Activated B cell treated with CpG ODN at 0.5 μM for 24 hours (primary cell): ENCODE measurements around the gene TMEM151A. TPM values are rescaled to one million over a fixed set of nuclear protein-coding genes. Genes with fewer than 3 reads are reported as not detected.

Experiments
- ATAC-seq: fragments of 200-7000 bp; cut with Tn5 transposase; one replicate; pipeline ENCODE4 v1.10.0; 2021; ENCODE audit warnings: low read depth, mild to moderate bottlenecking, moderate library complexity
- CTCF ChIA-PET: fragments of 350-600 bp; sonication (Branson Sonifier 250); formaldehyde crosslinking; loops from one replicate; lab custom pipeline; 2021; ENCODE audit warnings: antibody characterized with exemption; lab: Charles Lee
- POLR2A ChIA-PET: fragments of 350-600 bp; sonication (Branson Sonifier 250); formaldehyde crosslinking; loops from one replicate; lab custom pipeline; 2021; ENCODE audit warnings: antibody characterized with exemption; lab: Charles Lee
- DNase-seq: peaks from one replicate; pipeline ENCODE4 v3.0.0; 2022
- H3K27ac Mint-ChIP-seq: one replicate; pipeline ENCODE4 v1.8.0; 2020; ENCODE audit warnings: mixed read lengths
- H3K27me3 Mint-ChIP-seq: one replicate; pipeline ENCODE4 v1.8.0; 2021; ENCODE audit warnings: mixed read lengths
- H3K36me3 Mint-ChIP-seq: one replicate; pipeline ENCODE4 v1.8.0; 2021; ENCODE audit warnings: low read depth, mixed read lengths
- H3K4me1 Mint-ChIP-seq: one replicate; pipeline ENCODE4 v1.8.0; 2021; ENCODE audit warnings: mixed read lengths
- H3K4me3 Mint-ChIP-seq: one replicate; pipeline ENCODE4 v1.8.0; 2020; ENCODE audit warnings: mild to moderate bottlenecking, mixed read lengths
- H3K9me3 Mint-ChIP-seq: one replicate; pipeline ENCODE4 v1.8.0; 2020; ENCODE audit warnings: mixed read lengths
- intact Hi-C: fragments of 100-400 bp; cut with micrococcal nuclease; formaldehyde crosslinking; loops from one replicate; pipeline ENCODE4 v1.15.1; 2024
- total RNA-seq: library from RNA; stranded (reverse); gene quantifications from 2 replicates; pipeline ENCODE4 v1.2.3, GENCODE V29; 2022
- TF ChIP-seq, protein P1 (sequence below): fragments of 200-600 bp; IDR thresholded peaks from one replicate; pipeline ENCODE4 v1.8.0; 2022; ENCODE audit warnings: antibody characterized with exemption, mild to moderate bottlenecking

TMEM151A gene
- total RNA-seq, 1 donor from 2014 or later: not detected

- H3K9me3 Mint-ChIP-seq: no peaks in the 10 kb centered on the region
- no peak overlapping the region for H3K4me3 Mint-ChIP-seq
- no peak for DNase-seq
- intact Hi-C loops: no loop called here
- H3K36me3 Mint-ChIP-seq: peaks cover 65% of the 10 kb centered on the region
- H3K4me1 Mint-ChIP-seq: peaks cover 47% of the 10 kb centered on the region
- TF ChIP-seq, protein P1, sequence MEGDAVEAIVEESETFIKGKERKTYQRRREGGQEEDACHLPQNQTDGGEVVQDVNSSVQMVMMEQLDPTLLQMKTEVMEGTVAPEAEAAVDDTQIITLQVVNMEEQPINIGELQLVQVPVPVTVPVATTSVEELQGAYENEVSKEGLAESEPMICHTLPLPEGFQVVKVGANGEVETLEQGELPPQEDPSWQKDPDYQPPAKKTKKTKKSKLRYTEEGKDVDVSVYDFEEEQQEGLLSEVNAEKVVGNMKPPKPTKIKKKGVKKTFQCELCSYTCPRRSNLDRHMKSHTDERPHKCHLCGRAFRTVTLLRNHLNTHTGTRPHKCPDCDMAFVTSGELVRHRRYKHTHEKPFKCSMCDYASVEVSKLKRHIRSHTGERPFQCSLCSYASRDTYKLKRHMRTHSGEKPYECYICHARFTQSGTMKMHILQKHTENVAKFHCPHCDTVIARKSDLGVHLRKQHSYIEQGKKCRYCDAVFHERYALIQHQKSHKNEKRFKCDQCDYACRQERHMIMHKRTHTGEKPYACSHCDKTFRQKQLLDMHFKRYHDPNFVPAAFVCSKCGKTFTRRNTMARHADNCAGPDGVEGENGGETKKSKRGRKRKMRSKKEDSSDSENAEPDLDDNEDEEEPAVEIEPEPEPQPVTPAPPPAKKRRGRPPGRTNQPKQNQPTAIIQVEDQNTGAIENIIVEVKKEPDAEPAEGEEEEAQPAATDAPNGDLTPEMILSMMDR: no peak
- ATAC-seq: no peak
- no peak overlapping the region for H3K27ac Mint-ChIP-seq
- POLR2A ChIA-PET: interaction anchor here (0.8 kb wide), 1 partner anchor 73 kb away, joined by 3 read pairs; no protein-coding TSS in a partner anchor
- H3K27me3 Mint-ChIP-seq: peaks cover 2% of the 10 kb centered on the region
- CTCF ChIA-PET: interaction anchor here (0.8 kb wide), 1 partner anchor 45 kb away, joined by 3 read pairs; no protein-coding TSS in a partner anchor
These were observed 49.2 kb downstream of the TMEM151A start for GRCh38 chr11:66340596-66341501.

DNA sequence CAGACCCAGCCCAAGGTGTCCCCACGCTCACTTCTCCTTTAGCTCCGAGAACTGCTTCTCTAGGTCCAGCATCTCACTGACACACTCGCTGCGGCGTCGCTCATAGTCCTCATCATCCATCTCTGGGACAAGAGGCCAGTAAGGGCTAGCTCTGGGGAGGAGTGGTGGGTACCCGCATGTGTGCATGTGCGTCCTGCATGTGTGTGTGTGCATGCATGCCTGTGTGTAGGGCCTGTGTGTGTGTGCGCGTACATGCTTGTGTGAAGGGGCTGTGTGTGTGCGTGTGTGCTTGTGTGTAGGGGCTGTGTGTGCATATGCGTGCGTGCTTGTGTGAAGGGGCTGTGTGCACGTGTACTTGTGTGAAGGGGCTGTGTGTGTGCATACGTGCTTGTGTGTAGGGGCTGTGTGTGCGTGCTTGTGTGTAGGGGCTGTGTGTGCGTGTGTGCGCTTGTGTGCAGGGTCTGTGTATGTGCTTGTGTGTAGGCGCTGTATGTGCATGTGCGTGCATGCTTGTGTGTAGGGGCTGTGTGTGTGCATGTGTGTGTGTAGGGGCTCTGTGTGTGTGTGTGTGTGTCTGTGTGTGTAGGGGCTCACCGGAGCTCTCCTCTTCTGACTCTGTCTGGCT lies 49.9 kb downstream of the TMEM151A start:
- POLR2A ChIA-PET: interaction anchor here (1.2 kb wide), 1 partner anchor 29 kb away, joined by 5 read pairs; no protein-coding TSS in a partner anchor
- Mint-ChIP-seq H3K4me3 (peak overlapping the region; percentile 3), H3K4me1 (peaks cover 41% of the 10 kb centered on the region), H3K9me3 (no peaks in the 10 kb centered on the region), H3K27me3 (no peaks in the 10 kb centered on the region), H3K36me3 (peaks cover 65% of the 10 kb centered on the region), H3K27ac (no peak overlapping the region)
- DNase-seq: no peak
- TF ChIP-seq, protein P1: no peak
- intact Hi-C loops: no loop called here
- ATAC-seq: no peak
- CTCF ChIA-PET: no interaction called here

DNA sequence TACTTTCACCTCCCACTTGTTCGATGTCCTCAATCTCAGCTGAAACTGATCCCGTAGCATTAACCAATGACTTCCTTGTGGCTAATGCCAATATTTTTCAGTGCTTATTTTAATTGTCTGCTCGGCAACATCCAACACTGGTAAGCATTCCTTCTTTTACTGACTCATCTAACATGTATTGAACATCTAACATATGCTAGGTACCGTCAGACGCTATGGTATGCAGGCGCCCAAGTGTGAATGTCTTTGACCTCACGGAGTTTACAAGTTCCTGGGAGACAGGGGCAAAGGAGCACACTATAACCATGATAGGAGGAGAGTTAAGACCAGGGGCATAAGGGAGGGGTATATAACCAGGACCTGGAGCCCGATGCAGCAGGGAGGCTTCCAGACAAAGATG lies 51.5 kb downstream of the TMEM151A start:
- no peak for ATAC-seq
- DNase-seq: no peak
- intact Hi-C loops: no loop called here
- no peaks in the 10 kb centered on the region for H3K9me3 Mint-ChIP-seq
- POLR2A ChIA-PET: interaction anchor here (1.0 to 5.4 kb wide), 3 partner anchors 8 to 30 kb away, joined by 4 to 34 read pairs (median 24); partner anchors contain the start of gene SLC29A2
- CTCF ChIA-PET: interaction anchor here (2.8 kb wide), 1 partner anchor 43 kb away, joined by 14 read pairs; no protein-coding TSS in a partner anchor
- peaks cover 56% of the 10 kb centered on the region for H3K36me3 Mint-ChIP-seq
- H3K27ac Mint-ChIP-seq: no peak overlapping the region
- H3K27me3 Mint-ChIP-seq: peaks cover 2% of the 10 kb centered on the region
- H3K4me3 Mint-ChIP-seq: peak overlapping the region; percentile 96
- peaks cover 43% of the 10 kb centered on the region for H3K4me1 Mint-ChIP-seq
- TF ChIP-seq, protein P1: no peak

GRCh38 chr11:66344550-66345315 lies 53.0 kb downstream of the TMEM151A start, which contains the start of gene BRMS1:
Gene BRMS1 (minus strand): TSS chr11:66345104. CDS start chr11:66342234, 2,870 bp downstream.
- POLR2A ChIA-PET: interaction anchor here (0.6 to 5.4 kb wide), 13 partner anchors 27 to 1243 kb away, joined by 3 to 34 read pairs (median 4); partner anchors contain the start of genes CD248, FIBP, MRPL11 and RAB1B
- ATAC-seq (peak; percentile 82), DNase-seq (peak; percentile 93)
- H3K4me3 Mint-ChIP-seq: peak within 1 kb of the TSS; percentile 96
- peaks cover 45% of the 10 kb centered on the region for H3K4me1 Mint-ChIP-seq
- TF ChIP-seq, protein P1: no peak
- intact Hi-C loops: loop anchor here (1.0 to 5.0 kb wide), 5 partner anchors 16 to 727 kb away; partner anchors contain the start of genes PCNX3 and RCE1
- CTCF ChIA-PET: interaction anchor here (0.7 to 3.2 kb wide), 4 partner anchors 33 to 640 kb away, joined by 3 to 17 read pairs (median 8); no protein-coding TSS in a partner anchor
- H3K27me3 Mint-ChIP-seq: peaks cover 2% of the 10 kb centered on the region
- H3K36me3 Mint-ChIP-seq: peaks cover 46% of the 10 kb centered on the region
- no peaks in the 10 kb centered on the region for H3K9me3 Mint-ChIP-seq
- peak within 1 kb of the TSS; percentile 93 for H3K27ac Mint-ChIP-seq
